WTC11 (cell line): ENCODE data around the gene FGF12. TPM values are rescaled to one million over a fixed set of nuclear protein-coding genes. Genes with fewer than 3 reads are reported as not detected.

Source experiments
- ATAC-seq: fragments of 200-7000 bp; cut with Tn5 transposase; 2 replicates; pipeline ENCODE4 v1.10.0; 2021; ENCODE audit warnings: mild to moderate bottlenecking, moderate library complexity
- CTCF ChIA-PET: fragments of 300-600 bp; sonication (Branson Sonifier 250); formaldehyde crosslinking; loops from one replicate; lab custom pipeline; 2021; ENCODE audit warnings: antibody characterized with exemption; lab: Charles Lee
- POLR2A ChIA-PET: fragments of 350-600 bp; sonication (Branson Sonifier 250); formaldehyde crosslinking; loops from one replicate; lab custom pipeline; 2021; ENCODE audit warnings: antibody characterized with exemption; lab: Charles Lee
- DNase-seq: peaks from one replicate; pipeline ENCODE4 v3.0.0; 2021; ENCODE audit warnings: low spot score
- H3K27ac Mint-ChIP-seq: 2 replicates; pipeline ENCODE4 v1.8.0; 2021; ENCODE audit warnings: mixed read lengths
- H3K27me3 Mint-ChIP-seq: 2 replicates; pipeline ENCODE4 v1.8.0; 2021; ENCODE audit warnings: low read depth, mild to moderate bottlenecking, moderate library complexity, mixed read lengths
- H3K36me3 Mint-ChIP-seq: 2 replicates; pipeline ENCODE4 v1.8.0; 2021; ENCODE audit warnings: mixed read lengths
- H3K4me1 Mint-ChIP-seq: 2 replicates; pipeline ENCODE4 v1.8.0; 2022; ENCODE audit warnings: mixed read lengths
- H3K4me3 Mint-ChIP-seq: 2 replicates; pipeline ENCODE4 v1.8.0; 2021; ENCODE audit warnings: mild to moderate bottlenecking, moderate library complexity, mixed read lengths
- H3K9me3 Mint-ChIP-seq: 2 replicates; pipeline ENCODE4 v1.8.0; 2021; ENCODE audit warnings: mixed read lengths
- ATF1 ChIP-seq: sonication (generic); formaldehyde crosslinking; IDR thresholded peaks from 2 replicates; pipeline ENCODE4 v1.8.1; 2023; ENCODE audit warnings: mild to moderate bottlenecking, moderate library complexity, missing genetic modification reagents
- CREB1 ChIP-seq: sonication (generic); formaldehyde crosslinking; IDR thresholded peaks from 2 replicates; pipeline ENCODE4 v1.8.0; 2023; ENCODE audit warnings: mild to moderate bottlenecking, missing genetic modification reagents
- ELF4 ChIP-seq: sonication (generic); formaldehyde crosslinking; IDR thresholded peaks from 2 replicates; pipeline ENCODE4 v1.8.1; 2022; ENCODE audit warnings: low read depth, mild to moderate bottlenecking, moderate library complexity, missing genetic modification reagents
- FOXK1 ChIP-seq: sonication (generic); formaldehyde crosslinking; IDR thresholded peaks from 2 replicates; pipeline ENCODE4 v1.8.0; 2022; ENCODE audit warnings: mild to moderate bottlenecking, moderate library complexity, missing genetic modification reagents
- KAT7 ChIP-seq: sonication (generic); formaldehyde crosslinking; IDR thresholded peaks from 2 replicates; pipeline ENCODE4 v1.8.1; 2023; ENCODE audit warnings: missing genetic modification reagents, mild to moderate bottlenecking, borderline replicate concordance
- MYBL2 ChIP-seq: sonication (generic); formaldehyde crosslinking; IDR thresholded peaks from 2 replicates; pipeline ENCODE4 v1.8.1; 2023; ENCODE audit warnings: mild to moderate bottlenecking, moderate library complexity, missing genetic modification reagents
- RELA ChIP-seq: sonication (generic); formaldehyde crosslinking; IDR thresholded peaks from 2 replicates; pipeline ENCODE4 v1.8.1; 2022; ENCODE audit warnings: missing genetic modification reagents, mild to moderate bottlenecking, borderline replicate concordance
- TP53 ChIP-seq: sonication (generic); formaldehyde crosslinking; IDR thresholded peaks from 2 replicates; pipeline ENCODE4 v1.8.1; 2023; ENCODE audit warnings: mild to moderate bottlenecking, missing genetic modification reagents
- ZNF121 ChIP-seq: sonication (generic); formaldehyde crosslinking; IDR thresholded peaks from 2 replicates; pipeline ENCODE4 v1.8.0; 2023; ENCODE audit warnings: missing genetic modification reagents
- ZNF138 ChIP-seq: sonication (generic); formaldehyde crosslinking; conservative IDR thresholded peaks from 2 replicates; pipeline ENCODE4 v1.8.1; 2022; ENCODE audit warnings: mild to moderate bottlenecking, moderate library complexity, missing genetic modification reagents
- ZNF232 ChIP-seq: sonication (generic); formaldehyde crosslinking; IDR thresholded peaks from 2 replicates; pipeline ENCODE4 v1.8.0; 2022; ENCODE audit warnings: mild to moderate bottlenecking, missing genetic modification reagents
- ZNF396 ChIP-seq: fragments of 250-450 bp; sonication (Bioruptor Pico); IDR thresholded peaks from 2 replicates; pipeline ENCODE4 v1.8.0; 2021; ENCODE audit warnings: mild to moderate bottlenecking, moderate library complexity, borderline replicate concordance
- ZNF423 ChIP-seq: fragments of 250-450 bp; sonication (Bioruptor Pico); IDR thresholded peaks from 2 replicates; pipeline ENCODE4 v2.1.2; 2022; ENCODE audit warnings: mild to moderate bottlenecking, moderate library complexity
- total RNA-seq: library from RNA; stranded (reverse); gene quantifications from 3 replicates; pipeline ENCODE4 v1.2.3, GENCODE V29; 2021
- TF ChIP-seq, protein P1 (sequence below): sonication (generic); formaldehyde crosslinking; IDR thresholded peaks from 2 replicates; pipeline ENCODE4 v1.8.1; 2023; ENCODE audit warnings: mild to moderate bottlenecking, moderate library complexity, missing genetic modification reagents
- TF ChIP-seq, protein P2 (sequence below): sonication (generic); formaldehyde crosslinking; IDR thresholded peaks from 2 replicates; pipeline ENCODE4 v1.8.1; 2022; ENCODE audit warnings: low read depth, missing genetic modification reagents, borderline replicate concordance
- TF ChIP-seq, protein P3 (sequence below): sonication (generic); formaldehyde crosslinking; conservative IDR thresholded peaks from 2 replicates; pipeline ENCODE4 v1.8.1; 2022; ENCODE audit warnings: mild to moderate bottlenecking, missing genetic modification reagents
- TF ChIP-seq, protein P4 (sequence below): sonication (generic); formaldehyde crosslinking; IDR thresholded peaks from 2 replicates; pipeline ENCODE4 v1.8.0; 2023; ENCODE audit warnings: mild to moderate bottlenecking, missing genetic modification reagents
- TF ChIP-seq, protein P5 (sequence below): sonication (generic); formaldehyde crosslinking; IDR thresholded peaks from 2 replicates; pipeline ENCODE4 v1.8.1; 2023; ENCODE audit warnings: mild to moderate bottlenecking, missing genetic modification reagents, moderate library complexity
- TF ChIP-seq, protein P6 (sequence below): sonication (generic); formaldehyde crosslinking; IDR thresholded peaks from 2 replicates; pipeline ENCODE4 v1.8.0; 2023; ENCODE audit warnings: missing genetic modification reagents, mild to moderate bottlenecking, borderline replicate concordance
- TF ChIP-seq, protein P7 (sequence below): sonication (generic); formaldehyde crosslinking; IDR thresholded peaks from 2 replicates; pipeline ENCODE4 v1.8.1; 2023; ENCODE audit warnings: mild to moderate bottlenecking, missing genetic modification reagents

The FGF12 gene
- total RNA-seq, 1 experiment from 2014 or later, result 13.5 TPM

DNA sequence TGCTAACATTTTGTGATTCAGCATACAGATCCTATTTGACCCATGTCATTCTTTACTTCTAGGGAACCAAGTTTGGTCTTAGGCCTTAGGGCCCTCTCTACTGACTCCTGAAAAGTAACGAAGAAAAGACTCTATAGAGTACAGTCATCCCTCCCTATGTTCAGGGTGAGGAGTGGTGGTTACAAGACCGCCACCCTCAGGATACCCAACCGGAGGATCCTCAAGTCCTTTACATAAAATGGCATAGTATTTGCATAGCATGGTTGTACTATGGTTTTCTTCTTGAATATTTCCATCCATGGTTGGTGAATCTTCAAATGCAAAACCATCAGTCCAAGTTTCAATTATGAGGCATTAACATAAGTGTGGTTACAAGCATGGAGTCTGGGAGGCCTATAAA is 327.6 kb downstream of the FGF12 start:
- no peak for ATAC-seq

DNA sequence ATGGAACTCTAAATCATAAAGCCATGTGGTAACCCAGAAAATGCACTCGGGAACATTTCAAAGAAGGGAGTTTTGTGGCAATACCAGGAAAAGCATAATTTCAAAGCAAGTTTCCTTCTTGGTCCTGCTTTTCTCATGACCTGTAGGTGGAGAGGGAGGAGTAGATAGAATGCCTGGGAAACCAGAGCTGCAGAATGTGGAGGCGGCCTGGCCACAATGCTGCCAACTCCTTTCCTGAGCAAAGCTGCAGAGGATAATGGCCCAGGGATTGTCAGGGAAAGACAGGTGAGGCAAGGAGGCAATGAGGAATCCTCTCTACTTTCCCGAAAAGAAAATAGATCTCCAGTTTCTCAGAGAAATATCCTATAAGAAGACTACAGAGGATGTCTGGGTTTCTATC is 330.3 kb downstream of the FGF12 start:
- no peak overlapping the region for H3K27ac Mint-ChIP-seq
- no peaks in the 10 kb centered on the region for H3K27me3 Mint-ChIP-seq
- no peak overlapping the region for H3K4me3 Mint-ChIP-seq
- 0 out of 2 replicates have a peak, but pooled peaks have one; percentile 30 for ATAC-seq
- peaks cover 2% of the 10 kb centered on the region for H3K36me3 Mint-ChIP-seq
- DNase-seq, result no peak
- peaks cover 6% of the 10 kb centered on the region for H3K9me3 Mint-ChIP-seq
- ChIA-PET POLR2A (interaction anchor here (1.2 kb wide), 1 partner anchor 11 kb away, joined by 4 read pairs; no protein-coding TSS in a partner anchor), CTCF (interaction anchor here (0.8 kb wide), 1 partner anchor 48 kb away, joined by 4 read pairs; no protein-coding TSS in a partner anchor)
- TF ChIP-seq, protein P1, sequence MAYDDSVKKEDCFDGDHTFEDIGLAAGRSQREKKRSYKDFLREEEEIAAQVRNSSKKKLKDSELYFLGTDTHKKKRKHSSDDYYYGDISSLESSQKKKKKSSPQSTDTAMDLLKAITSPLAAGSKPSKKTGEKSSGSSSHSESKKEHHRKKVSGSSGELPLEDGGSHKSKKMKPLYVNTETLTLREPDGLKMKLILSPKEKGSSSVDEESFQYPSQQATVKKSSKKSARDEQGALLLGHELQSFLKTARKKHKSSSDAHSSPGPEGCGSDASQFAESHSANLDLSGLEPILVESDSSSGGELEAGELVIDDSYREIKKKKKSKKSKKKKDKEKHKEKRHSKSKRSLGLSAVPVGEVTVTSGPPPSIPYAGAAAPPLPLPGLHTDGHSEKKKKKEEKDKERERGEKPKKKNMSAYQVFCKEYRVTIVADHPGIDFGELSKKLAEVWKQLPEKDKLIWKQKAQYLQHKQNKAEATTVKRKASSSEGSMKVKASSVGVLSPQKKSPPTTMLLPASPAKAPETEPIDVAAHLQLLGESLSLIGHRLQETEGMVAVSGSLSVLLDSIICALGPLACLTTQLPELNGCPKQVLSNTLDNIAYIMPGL, result no peak
- TF ChIP-seq KAT7 (CRISPR knock-in tag) (no peak), ZNF121 (CRISPR knock-in tag) (no peak)
- TF ChIP-seq, protein P2, sequence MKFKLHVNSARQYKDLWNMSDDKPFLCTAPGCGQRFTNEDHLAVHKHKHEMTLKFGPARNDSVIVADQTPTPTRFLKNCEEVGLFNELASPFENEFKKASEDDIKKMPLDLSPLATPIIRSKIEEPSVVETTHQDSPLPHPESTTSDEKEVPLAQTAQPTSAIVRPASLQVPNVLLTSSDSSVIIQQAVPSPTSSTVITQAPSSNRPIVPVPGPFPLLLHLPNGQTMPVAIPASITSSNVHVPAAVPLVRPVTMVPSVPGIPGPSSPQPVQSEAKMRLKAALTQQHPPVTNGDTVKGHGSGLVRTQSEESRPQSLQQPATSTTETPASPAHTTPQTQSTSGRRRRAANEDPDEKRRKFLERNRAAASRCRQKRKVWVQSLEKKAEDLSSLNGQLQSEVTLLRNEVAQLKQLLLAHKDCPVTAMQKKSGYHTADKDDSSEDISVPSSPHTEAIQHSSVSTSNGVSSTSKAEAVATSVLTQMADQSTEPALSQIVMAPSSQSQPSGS, result no peak
- peaks cover 22% of the 10 kb centered on the region for H3K4me1 Mint-ChIP-seq

More for the DNA sequence above, 327.6 kb downstream of the FGF12 start:
- H3K9me3 Mint-ChIP-seq, result peaks cover 6% of the 10 kb centered on the region
- no peak for DNase-seq
- H3K4me3 Mint-ChIP-seq, result no peak overlapping the region
- peaks cover 2% of the 10 kb centered on the region for H3K36me3 Mint-ChIP-seq
- POLR2A ChIA-PET, result no interaction called here
- no peak overlapping the region for H3K27ac Mint-ChIP-seq
- TF ChIP-seq, protein P3, sequence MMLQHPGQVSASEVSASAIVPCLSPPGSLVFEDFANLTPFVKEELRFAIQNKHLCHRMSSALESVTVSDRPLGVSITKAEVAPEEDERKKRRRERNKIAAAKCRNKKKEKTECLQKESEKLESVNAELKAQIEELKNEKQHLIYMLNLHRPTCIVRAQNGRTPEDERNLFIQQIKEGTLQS (CRISPR knock-in tag), result no peak
- TF ChIP-seq ZNF121 (CRISPR knock-in tag) (no peak), TP53 (no peak), RELA (no peak), CREB1 (no peak), ELF4 (CRISPR knock-in tag) (no peak), ZNF138 (no peak), FOXK1 (CRISPR knock-in tag) (no peak), ATF1 (CRISPR knock-in tag) (no peak)
- TF ChIP-seq, protein P4, sequence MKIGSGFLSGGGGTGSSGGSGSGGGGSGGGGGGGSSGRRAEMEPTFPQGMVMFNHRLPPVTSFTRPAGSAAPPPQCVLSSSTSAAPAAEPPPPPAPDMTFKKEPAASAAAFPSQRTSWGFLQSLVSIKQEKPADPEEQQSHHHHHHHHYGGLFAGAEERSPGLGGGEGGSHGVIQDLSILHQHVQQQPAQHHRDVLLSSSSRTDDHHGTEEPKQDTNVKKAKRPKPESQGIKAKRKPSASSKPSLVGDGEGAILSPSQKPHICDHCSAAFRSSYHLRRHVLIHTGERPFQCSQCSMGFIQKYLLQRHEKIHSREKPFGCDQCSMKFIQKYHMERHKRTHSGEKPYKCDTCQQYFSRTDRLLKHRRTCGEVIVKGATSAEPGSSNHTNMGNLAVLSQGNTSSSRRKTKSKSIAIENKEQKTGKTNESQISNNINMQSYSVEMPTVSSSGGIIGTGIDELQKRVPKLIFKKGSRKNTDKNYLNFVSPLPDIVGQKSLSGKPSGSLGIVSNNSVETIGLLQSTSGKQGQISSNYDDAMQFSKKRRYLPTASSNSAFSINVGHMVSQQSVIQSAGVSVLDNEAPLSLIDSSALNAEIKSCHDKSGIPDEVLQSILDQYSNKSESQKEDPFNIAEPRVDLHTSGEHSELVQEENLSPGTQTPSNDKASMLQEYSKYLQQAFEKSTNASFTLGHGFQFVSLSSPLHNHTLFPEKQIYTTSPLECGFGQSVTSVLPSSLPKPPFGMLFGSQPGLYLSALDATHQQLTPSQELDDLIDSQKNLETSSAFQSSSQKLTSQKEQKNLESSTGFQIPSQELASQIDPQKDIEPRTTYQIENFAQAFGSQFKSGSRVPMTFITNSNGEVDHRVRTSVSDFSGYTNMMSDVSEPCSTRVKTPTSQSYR (CRISPR knock-in tag), result no peak
- TF ChIP-seq, protein P5, sequence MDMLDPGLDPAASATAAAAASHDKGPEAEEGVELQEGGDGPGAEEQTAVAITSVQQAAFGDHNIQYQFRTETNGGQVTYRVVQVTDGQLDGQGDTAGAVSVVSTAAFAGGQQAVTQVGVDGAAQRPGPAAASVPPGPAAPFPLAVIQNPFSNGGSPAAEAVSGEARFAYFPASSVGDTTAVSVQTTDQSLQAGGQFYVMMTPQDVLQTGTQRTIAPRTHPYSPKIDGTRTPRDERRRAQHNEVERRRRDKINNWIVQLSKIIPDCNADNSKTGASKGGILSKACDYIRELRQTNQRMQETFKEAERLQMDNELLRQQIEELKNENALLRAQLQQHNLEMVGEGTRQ (CRISPR knock-in tag), result no peak
- CTCF ChIA-PET, result no interaction called here
- no peaks in the 10 kb centered on the region for H3K27me3 Mint-ChIP-seq
- peaks cover 21% of the 10 kb centered on the region for H3K4me1 Mint-ChIP-seq

DNA sequence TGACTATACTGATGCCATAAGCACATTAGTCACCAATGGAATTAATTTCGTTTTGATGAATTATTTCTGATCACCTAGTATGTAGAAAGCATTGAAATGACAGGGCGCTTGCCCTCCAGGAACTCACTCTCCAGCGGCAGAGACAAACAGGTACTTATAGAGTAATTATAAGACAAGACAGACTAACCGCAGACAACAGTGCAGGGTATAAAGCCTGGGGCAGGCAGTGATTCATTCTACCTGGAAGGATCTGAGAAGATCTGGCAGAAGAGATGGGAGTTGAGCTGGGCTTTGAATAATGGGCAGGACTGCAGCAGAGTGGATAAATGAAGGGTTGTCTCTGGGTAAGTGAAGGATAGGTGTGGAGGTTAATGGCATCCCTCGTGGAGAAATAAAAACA is 331.8 kb downstream of the FGF12 start:
- no peak for DNase-seq
- no peak overlapping the region for H3K27ac Mint-ChIP-seq
- peaks cover 2% of the 10 kb centered on the region for H3K36me3 Mint-ChIP-seq
- H3K4me1 Mint-ChIP-seq, result peaks cover 27% of the 10 kb centered on the region
- ATAC-seq, result no peak
- peaks cover 3% of the 10 kb centered on the region for H3K9me3 Mint-ChIP-seq
- no peak overlapping the region for H3K4me3 Mint-ChIP-seq
- ChIA-PET CTCF (no interaction called here), POLR2A (no interaction called here)
- H3K27me3 Mint-ChIP-seq, result no peaks in the 10 kb centered on the region
- no peak for TF ChIP-seq MYBL2
- TF ChIP-seq, protein P6, sequence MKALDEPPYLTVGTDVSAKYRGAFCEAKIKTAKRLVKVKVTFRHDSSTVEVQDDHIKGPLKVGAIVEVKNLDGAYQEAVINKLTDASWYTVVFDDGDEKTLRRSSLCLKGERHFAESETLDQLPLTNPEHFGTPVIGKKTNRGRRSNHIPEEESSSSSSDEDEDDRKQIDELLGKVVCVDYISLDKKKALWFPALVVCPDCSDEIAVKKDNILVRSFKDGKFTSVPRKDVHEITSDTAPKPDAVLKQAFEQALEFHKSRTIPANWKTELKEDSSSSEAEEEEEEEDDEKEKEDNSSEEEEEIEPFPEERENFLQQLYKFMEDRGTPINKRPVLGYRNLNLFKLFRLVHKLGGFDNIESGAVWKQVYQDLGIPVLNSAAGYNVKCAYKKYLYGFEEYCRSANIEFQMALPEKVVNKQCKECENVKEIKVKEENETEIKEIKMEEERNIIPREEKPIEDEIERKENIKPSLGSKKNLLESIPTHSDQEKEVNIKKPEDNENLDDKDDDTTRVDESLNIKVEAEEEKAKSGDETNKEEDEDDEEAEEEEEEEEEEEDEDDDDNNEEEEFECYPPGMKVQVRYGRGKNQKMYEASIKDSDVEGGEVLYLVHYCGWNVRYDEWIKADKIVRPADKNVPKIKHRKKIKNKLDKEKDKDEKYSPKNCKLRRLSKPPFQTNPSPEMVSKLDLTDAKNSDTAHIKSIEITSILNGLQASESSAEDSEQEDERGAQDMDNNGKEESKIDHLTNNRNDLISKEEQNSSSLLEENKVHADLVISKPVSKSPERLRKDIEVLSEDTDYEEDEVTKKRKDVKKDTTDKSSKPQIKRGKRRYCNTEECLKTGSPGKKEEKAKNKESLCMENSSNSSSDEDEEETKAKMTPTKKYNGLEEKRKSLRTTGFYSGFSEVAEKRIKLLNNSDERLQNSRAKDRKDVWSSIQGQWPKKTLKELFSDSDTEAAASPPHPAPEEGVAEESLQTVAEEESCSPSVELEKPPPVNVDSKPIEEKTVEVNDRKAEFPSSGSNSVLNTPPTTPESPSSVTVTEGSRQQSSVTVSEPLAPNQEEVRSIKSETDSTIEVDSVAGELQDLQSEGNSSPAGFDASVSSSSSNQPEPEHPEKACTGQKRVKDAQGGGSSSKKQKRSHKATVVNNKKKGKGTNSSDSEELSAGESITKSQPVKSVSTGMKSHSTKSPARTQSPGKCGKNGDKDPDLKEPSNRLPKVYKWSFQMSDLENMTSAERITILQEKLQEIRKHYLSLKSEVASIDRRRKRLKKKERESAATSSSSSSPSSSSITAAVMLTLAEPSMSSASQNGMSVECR, result no peak
- TF ChIP-seq, protein P7, sequence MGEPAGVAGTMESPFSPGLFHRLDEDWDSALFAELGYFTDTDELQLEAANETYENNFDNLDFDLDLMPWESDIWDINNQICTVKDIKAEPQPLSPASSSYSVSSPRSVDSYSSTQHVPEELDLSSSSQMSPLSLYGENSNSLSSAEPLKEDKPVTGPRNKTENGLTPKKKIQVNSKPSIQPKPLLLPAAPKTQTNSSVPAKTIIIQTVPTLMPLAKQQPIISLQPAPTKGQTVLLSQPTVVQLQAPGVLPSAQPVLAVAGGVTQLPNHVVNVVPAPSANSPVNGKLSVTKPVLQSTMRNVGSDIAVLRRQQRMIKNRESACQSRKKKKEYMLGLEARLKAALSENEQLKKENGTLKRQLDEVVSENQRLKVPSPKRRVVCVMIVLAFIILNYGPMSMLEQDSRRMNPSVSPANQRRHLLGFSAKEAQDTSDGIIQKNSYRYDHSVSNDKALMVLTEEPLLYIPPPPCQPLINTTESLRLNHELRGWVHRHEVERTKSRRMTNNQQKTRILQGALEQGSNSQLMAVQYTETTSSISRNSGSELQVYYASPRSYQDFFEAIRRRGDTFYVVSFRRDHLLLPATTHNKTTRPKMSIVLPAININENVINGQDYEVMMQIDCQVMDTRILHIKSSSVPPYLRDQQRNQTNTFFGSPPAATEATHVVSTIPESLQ (CRISPR knock-in tag), result no peak
- TF ChIP-seq ZNF396 (CRISPR knock-in tag), result no peak
- no peak for TF ChIP-seq ZNF232 (CRISPR knock-in tag)
- no peak for TF ChIP-seq ZNF423 (CRISPR knock-in tag)
